ENCODE results near the gene LSG1. TPM values are rescaled to one million over a fixed set of nuclear protein-coding genes. Genes with fewer than 3 reads are reported as not detected.

LSG1 gene
- total RNA-seq, 1 donor from 2014 or later = 55.4 TPM

GRCh38 chr3:194598771-194599557 is 73.0 kb downstream of the LSG1 start:
- Mint-ChIP-seq H3K4me3 (no peak overlapping the region), H3K27me3 (no peaks in the 10 kb centered on the region), H3K9me3 (no peaks in the 10 kb centered on the region), H3K4me1 (peaks cover 8% of the 10 kb centered on the region), H3K27ac (no peak overlapping the region), H3K36me3 (ENCODE audit: low read depth) (no peaks in the 10 kb centered on the region)
- intact Hi-C loops (cut with micrococcal nuclease) = no loop called here
- ChIA-PET POLR2A (no interaction called here), CTCF (interaction anchor here (1.5 kb wide), 1 partner anchor 127 kb away, joined by 5 read pairs; no protein-coding TSS in a partner anchor)
- ATAC-seq (ENCODE audit: low read depth) (no peak), DNase-seq (no peak)
- TF ChIP-seq, protein P1, sequence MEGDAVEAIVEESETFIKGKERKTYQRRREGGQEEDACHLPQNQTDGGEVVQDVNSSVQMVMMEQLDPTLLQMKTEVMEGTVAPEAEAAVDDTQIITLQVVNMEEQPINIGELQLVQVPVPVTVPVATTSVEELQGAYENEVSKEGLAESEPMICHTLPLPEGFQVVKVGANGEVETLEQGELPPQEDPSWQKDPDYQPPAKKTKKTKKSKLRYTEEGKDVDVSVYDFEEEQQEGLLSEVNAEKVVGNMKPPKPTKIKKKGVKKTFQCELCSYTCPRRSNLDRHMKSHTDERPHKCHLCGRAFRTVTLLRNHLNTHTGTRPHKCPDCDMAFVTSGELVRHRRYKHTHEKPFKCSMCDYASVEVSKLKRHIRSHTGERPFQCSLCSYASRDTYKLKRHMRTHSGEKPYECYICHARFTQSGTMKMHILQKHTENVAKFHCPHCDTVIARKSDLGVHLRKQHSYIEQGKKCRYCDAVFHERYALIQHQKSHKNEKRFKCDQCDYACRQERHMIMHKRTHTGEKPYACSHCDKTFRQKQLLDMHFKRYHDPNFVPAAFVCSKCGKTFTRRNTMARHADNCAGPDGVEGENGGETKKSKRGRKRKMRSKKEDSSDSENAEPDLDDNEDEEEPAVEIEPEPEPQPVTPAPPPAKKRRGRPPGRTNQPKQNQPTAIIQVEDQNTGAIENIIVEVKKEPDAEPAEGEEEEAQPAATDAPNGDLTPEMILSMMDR (IDR thresholded peaks at IDR 0.05) = no peak

DNA sequence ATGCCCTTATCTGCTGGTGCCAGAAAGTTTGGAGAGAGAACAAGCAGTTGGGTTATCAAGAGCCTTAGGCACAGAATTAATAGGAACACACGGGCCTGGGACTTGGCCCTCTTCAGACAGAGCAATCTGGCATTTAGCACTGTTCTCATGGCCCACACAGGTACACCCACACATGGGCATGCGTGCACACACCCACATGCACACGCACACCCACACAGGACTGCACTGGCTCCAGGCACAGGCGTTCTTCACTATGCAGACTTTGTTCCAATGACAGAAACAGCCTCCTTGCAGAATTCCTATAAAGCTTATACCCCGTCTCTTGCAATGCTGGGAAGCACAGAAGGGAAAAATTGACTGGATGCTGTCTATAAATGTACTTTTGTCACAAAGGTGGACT is 75.1 kb downstream of the LSG1 start:
- Mint-ChIP-seq H3K4me3 (no peak overlapping the region), H3K4me1 (peaks cover 19% of the 10 kb centered on the region), H3K27me3 (no peaks in the 10 kb centered on the region), H3K27ac (no peak overlapping the region), H3K9me3 (no peaks in the 10 kb centered on the region), H3K36me3 (ENCODE audit: low read depth) (no peaks in the 10 kb centered on the region)
- ChIA-PET CTCF (interaction anchor here (6.4 kb wide), 1 partner anchor 125 kb away, joined by 93 read pairs; no protein-coding TSS in a partner anchor), POLR2A (no interaction called here)
- ATAC-seq (ENCODE audit: low read depth) = no peak
- TF ChIP-seq, protein P1 (IDR thresholded peaks at IDR 0.05) = no peak
- DNase-seq = no peak
- intact Hi-C loops (cut with micrococcal nuclease) = no loop called here

- H3K4me1 Mint-ChIP-seq = peaks cover 19% of the 10 kb centered on the region
- ChIA-PET CTCF (interaction anchor here (2.2 to 6.4 kb wide), 3 partner anchors 10 to 121 kb away, joined by 6 to 93 read pairs (median 7); no protein-coding TSS in a partner anchor), POLR2A (interaction anchor here (0.7 to 1.0 kb wide), 3 partner anchors 9 to 676 kb away, joined by 3 to 4 read pairs (median 4); no protein-coding TSS in a partner anchor)
- H3K4me3 Mint-ChIP-seq = no peak overlapping the region
- H3K36me3 Mint-ChIP-seq (ENCODE audit: low read depth) = peaks cover 4% of the 10 kb centered on the region
- ATAC-seq (ENCODE audit: low read depth) = peak; percentile 21
- H3K27ac Mint-ChIP-seq = no peak overlapping the region
- no peaks in the 10 kb centered on the region for H3K27me3 Mint-ChIP-seq
- no peak for DNase-seq
- no peaks in the 10 kb centered on the region for H3K9me3 Mint-ChIP-seq
- TF ChIP-seq, protein P1 (IDR thresholded peaks at IDR 0.05) = no peak
- intact Hi-C loops (cut with micrococcal nuclease) = no loop called here
Measured at GRCh38 chr3:194592798-194593752, 78.9 kb downstream of the LSG1 start.

Other genes with a start within 250 kb of the LSG1 start
- gene ATP13A3, start 185.2 kb downstream of the LSG1 start, total RNA-seq = 79.8 and 91.9 TPM in 2 replicates
- gene TMEM44, start 38.8 kb downstream of the LSG1 start, total RNA-seq = 3.3 and 3.5 TPM in 2 replicates
- 25.4 and 27.2 TPM in 2 replicates for gene FAM43A, start 13.7 kb upstream of the LSG1 start, total RNA-seq

Measured in activated B cell treated with CpG ODN at 0.5 μM for 24 hours (primary cell).